ENCODE data around the gene IFNA1. TPM values are rescaled to one million over a fixed set of nuclear protein-coding genes. Genes with fewer than 3 reads are reported as not detected.

The IFNA1 gene
- total and polyA plus RNA-seq, 2 donors (not counting 1 experiment from before 2014, with no cell fraction given): not detected

DNA sequence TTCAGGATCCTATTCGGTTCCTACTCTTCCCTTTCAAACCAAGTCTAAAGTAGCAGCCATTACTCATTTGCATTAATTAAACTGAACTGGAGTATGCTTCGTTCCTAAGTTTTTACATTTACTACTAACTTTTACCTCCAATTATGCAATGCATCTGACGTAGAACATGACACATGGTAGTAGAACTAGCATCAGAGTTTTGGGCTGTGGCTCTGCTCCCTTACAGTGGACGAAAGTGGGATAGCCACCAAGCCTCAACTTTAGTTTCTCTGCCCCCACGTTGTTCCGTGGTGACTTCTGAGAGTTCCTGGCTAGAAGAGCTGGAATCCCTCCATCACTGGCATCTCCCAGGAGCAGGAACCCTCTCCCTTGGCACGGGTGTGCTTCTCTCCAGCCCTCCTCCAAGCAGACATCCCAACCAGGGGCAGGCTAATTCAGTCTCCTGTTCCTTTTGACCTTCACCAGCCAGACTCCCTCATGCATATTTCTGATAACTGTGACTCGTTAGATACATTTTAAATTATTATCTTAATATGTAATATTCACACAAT lies 39.0 kb downstream of the IFNA1 start:
- Histone ChIP-seq H2AFZ (ENCODE audit: low read length) (no peak overlapping the region), H4K20me1 (ENCODE audit: control insufficient read depth, extremely low read depth, insufficient read depth, low read length) (no peaks in the 10 kb centered on the region), H3K79me2 (ENCODE audit: control insufficient read depth, insufficient read depth, low read length) (no peaks in the 10 kb centered on the region), H3K27ac (ENCODE audit: insufficient read depth, low read length) (no peak overlapping the region), H3K4me2 (ENCODE audit: extremely low read depth, insufficient read depth, low read length) (no peak overlapping the region), H3K36me3 (ENCODE audit: control insufficient read depth, insufficient read depth, low read length) (peaks cover 1% of the 10 kb centered on the region), H3K9me3 (ENCODE audit: control insufficient read depth, insufficient read depth, low read depth, low read length) (no peaks in the 10 kb centered on the region), H3K4me1 (ENCODE audit: control insufficient read depth, extremely low read depth, insufficient read depth, low read length) (no peaks in the 10 kb centered on the region), H3K4me3 (replicated peaks in 1 of 4; ENCODE audit: control extremely low read depth in 1 of 4, insufficient read depth in 1 of 4, low read depth in 3 of 4, low read length in 4 of 4) (no peak overlapping the region), H3K27me3 (ENCODE audit: control insufficient read depth, insufficient read depth, low read length) (no peaks in the 10 kb centered on the region), H3K9ac (ENCODE audit: insufficient read depth, low read length) (no peak overlapping the region)
- no peak for DNase-seq (ENCODE audit: low read depth in 2 of 2)
- TF ChIP-seq, protein P1, sequence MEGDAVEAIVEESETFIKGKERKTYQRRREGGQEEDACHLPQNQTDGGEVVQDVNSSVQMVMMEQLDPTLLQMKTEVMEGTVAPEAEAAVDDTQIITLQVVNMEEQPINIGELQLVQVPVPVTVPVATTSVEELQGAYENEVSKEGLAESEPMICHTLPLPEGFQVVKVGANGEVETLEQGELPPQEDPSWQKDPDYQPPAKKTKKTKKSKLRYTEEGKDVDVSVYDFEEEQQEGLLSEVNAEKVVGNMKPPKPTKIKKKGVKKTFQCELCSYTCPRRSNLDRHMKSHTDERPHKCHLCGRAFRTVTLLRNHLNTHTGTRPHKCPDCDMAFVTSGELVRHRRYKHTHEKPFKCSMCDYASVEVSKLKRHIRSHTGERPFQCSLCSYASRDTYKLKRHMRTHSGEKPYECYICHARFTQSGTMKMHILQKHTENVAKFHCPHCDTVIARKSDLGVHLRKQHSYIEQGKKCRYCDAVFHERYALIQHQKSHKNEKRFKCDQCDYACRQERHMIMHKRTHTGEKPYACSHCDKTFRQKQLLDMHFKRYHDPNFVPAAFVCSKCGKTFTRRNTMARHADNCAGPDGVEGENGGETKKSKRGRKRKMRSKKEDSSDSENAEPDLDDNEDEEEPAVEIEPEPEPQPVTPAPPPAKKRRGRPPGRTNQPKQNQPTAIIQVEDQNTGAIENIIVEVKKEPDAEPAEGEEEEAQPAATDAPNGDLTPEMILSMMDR (conservative IDR thresholded peaks at IDR 0.05 in 1 of 2, IDR thresholded peaks at IDR 0.05 in 1 of 2; ENCODE audit: low read depth in 1 of 2, low read length in 2 of 2): no peak
- TF ChIP-seq EZH2 (IDR thresholded peaks at IDR 0.05; ENCODE audit: low read length, missing control alignments): no peak

DNA sequence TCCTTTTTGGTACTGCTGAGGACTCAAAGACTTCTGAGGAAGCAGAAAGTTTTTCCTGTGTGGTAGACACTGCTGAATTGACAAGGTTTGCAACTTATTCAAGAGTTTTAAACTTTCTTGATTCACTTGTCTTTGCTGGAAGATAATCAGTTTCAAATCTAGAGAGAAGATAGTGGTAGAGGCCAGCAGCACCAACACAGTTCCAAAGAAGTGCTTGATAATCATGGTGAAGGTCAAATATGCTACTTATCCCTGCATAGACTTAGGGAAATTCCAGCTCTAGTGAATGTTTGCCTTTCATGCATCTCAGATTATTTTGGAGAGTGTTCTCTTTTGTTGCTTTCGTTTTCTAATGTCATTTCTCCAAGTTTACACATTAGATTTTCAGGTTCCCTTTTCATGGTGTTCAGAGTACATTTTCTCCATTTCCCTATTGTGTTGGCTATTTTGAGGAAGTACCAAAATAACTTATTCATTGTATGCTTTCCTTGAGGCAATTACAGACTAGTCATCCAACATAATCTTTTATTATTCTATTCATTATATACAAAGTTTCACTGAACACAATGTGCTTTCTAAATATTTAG lies 41.3 kb downstream of the IFNA1 start:
- Histone ChIP-seq H3K4me2 (ENCODE audit: extremely low read depth, insufficient read depth, low read length) (no peak overlapping the region), H3K79me2 (ENCODE audit: control insufficient read depth, insufficient read depth, low read length) (no peaks in the 10 kb centered on the region), H3K27ac (ENCODE audit: insufficient read depth, low read length) (no peak overlapping the region), H3K9ac (ENCODE audit: insufficient read depth, low read length) (no peak overlapping the region), H3K27me3 (ENCODE audit: control insufficient read depth, insufficient read depth, low read length) (no peaks in the 10 kb centered on the region), H4K20me1 (ENCODE audit: control insufficient read depth, extremely low read depth, insufficient read depth, low read length) (no peaks in the 10 kb centered on the region), H3K4me3 (replicated peaks in 1 of 4; ENCODE audit: control extremely low read depth in 1 of 4, insufficient read depth in 1 of 4, low read depth in 3 of 4, low read length in 4 of 4) (no peak overlapping the region), H3K36me3 (ENCODE audit: control insufficient read depth, insufficient read depth, low read length) (peaks cover 1% of the 10 kb centered on the region), H3K9me3 (ENCODE audit: control insufficient read depth, insufficient read depth, low read depth, low read length) (no peaks in the 10 kb centered on the region), H3K4me1 (ENCODE audit: control insufficient read depth, extremely low read depth, insufficient read depth, low read length) (no peaks in the 10 kb centered on the region), H2AFZ (ENCODE audit: low read length) (no peak overlapping the region)
- no peak for DNase-seq (ENCODE audit: low read depth in 2 of 2)
- TF ChIP-seq, protein P1 (conservative IDR thresholded peaks at IDR 0.05 in 1 of 2, IDR thresholded peaks at IDR 0.05 in 1 of 2; ENCODE audit: low read depth in 1 of 2, low read length in 2 of 2): no peak
- TF ChIP-seq EZH2 (IDR thresholded peaks at IDR 0.05; ENCODE audit: low read length, missing control alignments): no peak

DNA sequence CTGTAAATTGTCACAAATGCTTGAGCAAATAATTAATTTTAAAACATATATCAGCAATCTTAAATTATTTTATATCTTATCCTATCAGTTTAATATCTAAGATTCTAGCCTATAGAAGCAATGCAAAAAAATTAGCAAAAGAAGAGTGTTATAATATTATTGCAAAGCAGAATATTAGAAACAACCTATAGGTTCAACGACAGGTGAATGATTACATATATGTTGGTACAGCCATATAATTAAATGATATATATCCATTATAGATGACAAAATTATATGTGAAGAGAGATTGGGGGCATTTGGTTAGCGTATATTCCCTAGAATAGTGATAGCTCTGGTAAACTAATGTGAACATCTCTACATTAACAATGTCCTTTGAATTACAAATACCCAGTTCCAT lies 42.0 kb downstream of the IFNA1 start, which contains the start of gene IFNE:
TSS of gene IFNE (minus strand) at position 101 of the 400 bp plus-strand sequence. CDS start 619 bp downstream, outside the sequence.
- Histone ChIP-seq H3K36me3 (ENCODE audit: control insufficient read depth, insufficient read depth, low read length) (peaks cover 1% of the 10 kb centered on the region), H3K9me3 (ENCODE audit: control insufficient read depth, insufficient read depth, low read depth, low read length) (no peaks in the 10 kb centered on the region), H3K4me1 (ENCODE audit: control insufficient read depth, extremely low read depth, insufficient read depth, low read length) (no peaks in the 10 kb centered on the region), H3K4me3 (replicated peaks in 1 of 4; ENCODE audit: control extremely low read depth in 1 of 4, insufficient read depth in 1 of 4, low read depth in 3 of 4, low read length in 4 of 4) (no peak within 1 kb of the TSS), H3K27ac (ENCODE audit: insufficient read depth, low read length) (no peak within 1 kb of the TSS), H2AFZ (ENCODE audit: low read length) (no peak within 1 kb of the TSS), H3K9ac (ENCODE audit: insufficient read depth, low read length) (no peak within 1 kb of the TSS), H3K4me2 (ENCODE audit: extremely low read depth, insufficient read depth, low read length) (no peak within 1 kb of the TSS), H4K20me1 (ENCODE audit: control insufficient read depth, extremely low read depth, insufficient read depth, low read length) (no peaks in the 10 kb centered on the region), H3K79me2 (ENCODE audit: control insufficient read depth, insufficient read depth, low read length) (no peaks in the 10 kb centered on the region), H3K27me3 (ENCODE audit: control insufficient read depth, insufficient read depth, low read length) (no peaks in the 10 kb centered on the region)
- no peak for TF ChIP-seq EZH2 (IDR thresholded peaks at IDR 0.05; ENCODE audit: low read length, missing control alignments)
- TF ChIP-seq, protein P1 (conservative IDR thresholded peaks at IDR 0.05 in 1 of 2, IDR thresholded peaks at IDR 0.05 in 1 of 2; ENCODE audit: low read depth in 1 of 2, low read length in 2 of 2): no peak
- DNase-seq (ENCODE audit: low read depth in 2 of 2): no peak

Other genes starting within 250 kb of the IFNA1 start
- not detected in 2 replicates for gene IFNA7, start 238.2 kb upstream of the IFNA1 start, total RNA-seq
- gene IFNA7, start 238.2 kb upstream of the IFNA1 start, polyA plus RNA-seq: not detected in 2 replicates
- gene IFNA10, start 233.3 kb upstream of the IFNA1 start, total RNA-seq: not detected in 2 replicates
- gene IFNA10, start 233.3 kb upstream of the IFNA1 start, polyA plus RNA-seq: not detected in 2 replicates
- gene IFNA16, start 223.1 kb upstream of the IFNA1 start, total RNA-seq: not detected in 2 replicates
- not detected in 2 replicates for gene IFNA16, start 223.1 kb upstream of the IFNA1 start, polyA plus RNA-seq
- gene IFNA17, start 212.2 kb upstream of the IFNA1 start, total RNA-seq: not detected in 2 replicates
- gene IFNA17, start 212.2 kb upstream of the IFNA1 start, polyA plus RNA-seq: not detected in 2 replicates
- not detected in 2 replicates for gene IFNA14, start 200.4 kb upstream of the IFNA1 start, total RNA-seq
- gene IFNA14, start 200.4 kb upstream of the IFNA1 start, polyA plus RNA-seq: not detected in 2 replicates
- gene IFNA5, start 135.1 kb upstream of the IFNA1 start, total RNA-seq: not detected in 2 replicates
- not detected in 2 replicates for gene IFNA5, start 135.1 kb upstream of the IFNA1 start, polyA plus RNA-seq
- gene KLHL9, start 105.0 kb upstream of the IFNA1 start, total RNA-seq: 37.2 and 37.5 TPM in 2 replicates
- gene KLHL9, start 105.0 kb upstream of the IFNA1 start, polyA plus RNA-seq: 25.7 and 33.5 TPM in 2 replicates
- gene IFNA6, start 89.6 kb upstream of the IFNA1 start, total RNA-seq: not detected in 2 replicates
- gene IFNA6, start 89.6 kb upstream of the IFNA1 start, polyA plus RNA-seq: not detected in 2 replicates
- gene IFNA13, start 72.4 kb upstream of the IFNA1 start, total RNA-seq: not detected in 2 replicates
- gene IFNA13, start 72.4 kb upstream of the IFNA1 start, polyA plus RNA-seq: not detected in 2 replicates
- not detected in 2 replicates for gene IFNA2, start 55.0 kb upstream of the IFNA1 start, total RNA-seq
- gene IFNA2, start 55.0 kb upstream of the IFNA1 start, polyA plus RNA-seq: not detected in 2 replicates
- gene IFNA8, start 31.3 kb upstream of the IFNA1 start, total RNA-seq: not detected in 2 replicates
- not detected in 2 replicates for gene IFNA8, start 31.3 kb upstream of the IFNA1 start, polyA plus RNA-seq
- 3.9 and 6.6 TPM in 2 replicates for gene IFNE, start 41.9 kb downstream of the IFNA1 start, total RNA-seq
- gene IFNE, start 41.9 kb downstream of the IFNA1 start, polyA plus RNA-seq: 0.15 and 0.40 TPM in 2 replicates

All from fibroblast of lung (primary cell).